ENCODE measurements around the gene DNM3. TPM values are rescaled to one million over a fixed set of nuclear protein-coding genes. Genes with fewer than 3 reads are reported as not detected.

Gene DNM3
- polyA plus RNA-seq, 3 donors, result 0.15 TPM; not detected in 2

DNA sequence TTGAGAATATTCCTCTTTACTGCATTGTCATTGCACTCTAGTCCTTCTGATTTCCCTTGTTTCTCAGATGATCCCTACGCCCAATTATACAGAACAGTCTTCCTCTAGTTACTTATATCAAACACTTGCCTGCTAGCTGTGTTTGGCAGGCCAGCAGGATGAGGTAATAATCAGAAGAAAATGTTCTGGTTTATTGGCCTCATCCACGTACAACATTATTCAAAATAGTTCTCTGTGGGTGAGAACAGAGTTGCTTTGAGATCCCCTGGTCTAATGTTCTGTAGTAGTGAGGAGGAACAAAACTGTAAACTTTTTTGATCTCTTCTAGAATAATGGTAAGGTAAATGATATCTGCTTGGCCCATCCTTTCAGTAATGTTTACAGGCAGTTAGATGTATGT is 556.9 kb downstream of the DNM3 start:
- H3K4me1 Mint-ChIP-seq, result peaks cover 22% of the 10 kb centered on the region
- H3K79me2 ChIP-seq (ENCODE audit: insufficient read depth, low read length), result no peaks in the 10 kb centered on the region
- H3K36me3 ChIP-seq (replicated peaks in 1 of 2; ENCODE audit: control insufficient read depth in 1 of 2, insufficient read depth in 2 of 2, low read length in 2 of 2), result no peaks in the 10 kb centered on the region
- no peak overlapping the region for H3K27ac ChIP-seq (ENCODE audit: low read depth in 1 of 2, low read length in 2 of 2)
- H3K36me3 Mint-ChIP-seq, result peaks cover 4 to 5% of the 10 kb centered on the region in 2 donors
- no peaks in the 10 kb centered on the region for H4K20me1 ChIP-seq (ENCODE audit: insufficient read depth, low read length)
- TF ChIP-seq, protein P1, sequence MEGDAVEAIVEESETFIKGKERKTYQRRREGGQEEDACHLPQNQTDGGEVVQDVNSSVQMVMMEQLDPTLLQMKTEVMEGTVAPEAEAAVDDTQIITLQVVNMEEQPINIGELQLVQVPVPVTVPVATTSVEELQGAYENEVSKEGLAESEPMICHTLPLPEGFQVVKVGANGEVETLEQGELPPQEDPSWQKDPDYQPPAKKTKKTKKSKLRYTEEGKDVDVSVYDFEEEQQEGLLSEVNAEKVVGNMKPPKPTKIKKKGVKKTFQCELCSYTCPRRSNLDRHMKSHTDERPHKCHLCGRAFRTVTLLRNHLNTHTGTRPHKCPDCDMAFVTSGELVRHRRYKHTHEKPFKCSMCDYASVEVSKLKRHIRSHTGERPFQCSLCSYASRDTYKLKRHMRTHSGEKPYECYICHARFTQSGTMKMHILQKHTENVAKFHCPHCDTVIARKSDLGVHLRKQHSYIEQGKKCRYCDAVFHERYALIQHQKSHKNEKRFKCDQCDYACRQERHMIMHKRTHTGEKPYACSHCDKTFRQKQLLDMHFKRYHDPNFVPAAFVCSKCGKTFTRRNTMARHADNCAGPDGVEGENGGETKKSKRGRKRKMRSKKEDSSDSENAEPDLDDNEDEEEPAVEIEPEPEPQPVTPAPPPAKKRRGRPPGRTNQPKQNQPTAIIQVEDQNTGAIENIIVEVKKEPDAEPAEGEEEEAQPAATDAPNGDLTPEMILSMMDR (IDR thresholded peaks at IDR 0.05), result no peak
- H3K4me1 ChIP-seq (ENCODE audit: control insufficient read depth in 1 of 2, insufficient read depth in 2 of 2, low read length in 2 of 2), result no peaks in the 10 kb centered on the region
- H3K9ac ChIP-seq (ENCODE audit: insufficient read depth, low read length, poor library complexity, severe bottlenecking), result no peak overlapping the region
- no peaks in the 10 kb centered on the region for H3K9me3 ChIP-seq (replicated peaks in 1 of 2; ENCODE audit: control insufficient read depth in 1 of 2, insufficient read depth in 1 of 2, low read length in 2 of 2)
- no peak overlapping the region for H3K4me3 Mint-ChIP-seq
- H2AFZ ChIP-seq (ENCODE audit: insufficient read depth, low read depth, low read length, poor library complexity, severe bottlenecking), result no peak overlapping the region
- no peak overlapping the region for H3K4me2 ChIP-seq (replicated peaks; ENCODE audit: extremely low read depth, low read length, poor library complexity, severe bottlenecking)
- DNase-seq, result no peak
- H3K27ac Mint-ChIP-seq, result no peak overlapping the region
- intact Hi-C loops (cut with micrococcal nuclease), result loop anchor here in 1 of 2 donors (5.0 kb wide), 1 partner anchor 596 kb away; no protein-coding TSS in a partner anchor
- no CpG with 5 or more reads among the region's 2 CpGs for WGBS (ENCODE audit: insufficient coverage)
- peaks cover 0 to 3% (median 0%) of the 10 kb centered on the region in 3 donors for H3K27me3 Mint-ChIP-seq (ENCODE audit: low read depth in 3 of 3)
- no peaks in the 10 kb centered on the region for H3K27me3 ChIP-seq (ENCODE audit: control insufficient read depth in 2 of 2, insufficient read depth in 2 of 2, low read length in 2 of 2)
- no peak overlapping the region for H3K4me3 ChIP-seq (replicated peaks in 1 of 3; ENCODE audit: low read depth in 2 of 3, low read length in 3 of 3)
- no peaks in the 10 kb centered on the region for H3K9me3 Mint-ChIP-seq

DNA sequence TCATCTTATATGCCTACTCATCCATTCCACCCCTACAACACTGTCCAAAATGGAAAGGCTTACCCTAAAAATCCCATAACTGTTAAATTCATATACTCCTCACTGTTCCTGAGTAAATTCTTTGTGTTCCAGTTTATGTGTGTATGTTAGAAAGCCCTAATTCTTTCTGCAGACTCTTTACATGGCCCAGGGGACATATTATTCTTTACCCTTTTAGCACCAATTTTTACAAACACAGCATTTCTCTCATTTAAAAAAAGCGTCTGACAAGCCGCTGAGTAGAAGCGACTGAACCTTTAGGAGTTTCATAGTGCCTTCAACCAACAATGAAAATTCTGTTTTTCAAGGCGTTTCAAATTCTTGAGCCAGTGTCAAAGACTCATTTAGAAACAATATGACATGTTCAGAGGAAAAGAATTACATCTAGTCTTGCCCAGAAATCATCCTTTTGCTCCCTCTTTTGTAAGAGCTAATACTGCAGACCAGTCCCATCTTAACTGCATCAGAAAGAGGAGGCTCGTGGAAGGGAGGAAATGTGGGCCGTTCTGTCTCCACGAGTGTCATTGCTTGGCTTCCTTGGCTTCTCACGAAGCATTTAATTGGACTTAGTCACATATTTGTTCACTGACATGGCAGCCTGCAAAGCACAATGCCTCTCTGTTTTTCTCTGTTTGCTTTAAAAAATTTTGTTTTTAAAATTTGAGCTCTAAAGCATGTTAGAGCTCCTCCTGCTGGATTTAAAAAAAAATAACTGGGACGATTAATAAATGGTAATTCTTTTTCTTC is 557.9 kb downstream of the DNM3 start:
- Histone ChIP-seq H3K4me3 (replicated peaks in 1 of 3; ENCODE audit: low read depth in 2 of 3, low read length in 3 of 3) (no peak overlapping the region), H3K9me3 (replicated peaks in 1 of 2; ENCODE audit: control insufficient read depth in 1 of 2, insufficient read depth in 1 of 2, low read length in 2 of 2) (no peaks in the 10 kb centered on the region), H3K27me3 (ENCODE audit: control insufficient read depth in 2 of 2, insufficient read depth in 2 of 2, low read length in 2 of 2) (no peaks in the 10 kb centered on the region), H3K9ac (ENCODE audit: insufficient read depth, low read length, poor library complexity, severe bottlenecking) (no peak overlapping the region), H3K4me1 (ENCODE audit: control insufficient read depth in 1 of 2, insufficient read depth in 2 of 2, low read length in 2 of 2) (no peaks in the 10 kb centered on the region), H3K4me2 (replicated peaks; ENCODE audit: extremely low read depth, low read length, poor library complexity, severe bottlenecking) (no peak overlapping the region), H3K27ac (ENCODE audit: low read depth in 1 of 2, low read length in 2 of 2) (no peak overlapping the region), H2AFZ (ENCODE audit: insufficient read depth, low read depth, low read length, poor library complexity, severe bottlenecking) (peak overlapping the region; percentile 4), H3K36me3 (replicated peaks in 1 of 2; ENCODE audit: control insufficient read depth in 1 of 2, insufficient read depth in 2 of 2, low read length in 2 of 2) (no peaks in the 10 kb centered on the region), H4K20me1 (ENCODE audit: insufficient read depth, low read length) (no peaks in the 10 kb centered on the region), H3K79me2 (ENCODE audit: insufficient read depth, low read length) (no peaks in the 10 kb centered on the region)
- no peaks in the 10 kb centered on the region for H3K9me3 Mint-ChIP-seq
- H3K27ac Mint-ChIP-seq, result no peak overlapping the region
- H3K4me3 Mint-ChIP-seq, result no peak overlapping the region
- 100% methylated on average over 1 of the region's 9 CpGs for WGBS (ENCODE audit: insufficient coverage)
- peaks cover 0 to 3% (median 0%) of the 10 kb centered on the region in 3 donors for H3K27me3 Mint-ChIP-seq (ENCODE audit: low read depth in 3 of 3)
- TF ChIP-seq, protein P1 (IDR thresholded peaks at IDR 0.05), result peak; percentile 62
- peaks cover 14% of the 10 kb centered on the region for H3K4me1 Mint-ChIP-seq
- intact Hi-C loops (cut with micrococcal nuclease), result loop anchor here in 1 of 2 donors (5.0 kb wide), 1 partner anchor 597 kb away; no protein-coding TSS in a partner anchor
- H3K36me3 Mint-ChIP-seq, result peaks cover 4 to 5% of the 10 kb centered on the region in 2 donors
- DNase-seq, result no peak
